GM12878 (cell line): Measurements from ENCODE around the gene CDKN2A. TPM values are rescaled to one million over a fixed set of nuclear protein-coding genes. Genes with fewer than 3 reads are reported as not detected.

Experiments used
- ATAC-seq: fragments of 200-7000 bp; cut with Tn5 transposase; 3 replicates; pipeline ENCODE4 v1.9.1; 2020; ENCODE audit warnings: mild to moderate bottlenecking, moderate library complexity
- BruUV-seq: library from RNA; stranded (reverse); fragments of 400-500 nt; replicated peaks from 2 replicates; lab custom pipeline; 2021; lab: Mats Ljungman, UMichigan
- CTCF ChIA-PET: fragments of 300-600 bp; sonication (Branson Sonifier 250); formaldehyde crosslinking; extraction: SDS; loops from one replicate; lab custom pipeline; 2021; ENCODE audit warnings: inconsistent platforms; lab: Yijun Ruan, JAX
- POLR2A ChIA-PET: fragments of 350-600 bp; formaldehyde crosslinking; extraction: SDS; loops from one replicate; lab custom pipeline; 2021; ENCODE audit warnings: inconsistent platforms; lab: Charles Lee
- RAD21 ChIA-PET: fragments of 300-600 bp; sonication (Branson Sonifier 250); formaldehyde crosslinking; loops from one replicate; lab custom pipeline; 2023; ENCODE audit warnings: antibody characterized with exemption; ENCODE audit not compliant: unreplicated experiment; lab: Charles Lee
- SMC1A ChIA-PET: fragments of 300-600 bp; sonication (Branson Sonifier 250); formaldehyde crosslinking; loops from one replicate; lab custom pipeline; 2023; ENCODE audit not compliant: unreplicated experiment, uncharacterized antibody; lab: Charles Lee
- DNase-seq: peaks from one replicate; pipeline ENCODE4 v3.0.0-alpha.2; 2011; ENCODE audit warnings: low read depth, low spot score
- FAIRE-seq: peaks from 3 replicates; lab custom pipeline; 2011; peaks lifted over from hg19 to GRCh38; lab: Jason Lieb, UNC
- H2AFZ ChIP-seq: 2 replicates; pipeline ENCODE4 v1.6.0; 2011; ENCODE audit warnings: low read depth, low read length, control low read depth; ENCODE audit not compliant: control insufficient read depth
- H3K27ac ChIP-seq: 2 replicates; pipeline ENCODE4 v1.5.1; 2011; ENCODE audit warnings: control low read depth; ENCODE audit not compliant: control insufficient read depth, insufficient read depth
- H3K27me3 ChIP-seq, 2 experiments: replicated peaks in 1 of 2; 2 replicates each; pipeline versions ENCODE4 v1.6.0 to v1.6.1; 2011; ENCODE audit warnings: low read length in 1 of 2; ENCODE audit not compliant: control insufficient read depth in 2 of 2, insufficient read depth in 2 of 2
- H3K36me3 ChIP-seq, 2 experiments: 2 replicates each; pipeline ENCODE4 v1.5.1; 2011; ENCODE audit warnings: low read length in 1 of 2; ENCODE audit not compliant: control insufficient read depth in 2 of 2, insufficient read depth in 2 of 2
- H3K4me1 ChIP-seq: 2 replicates; pipeline ENCODE4 v1.6.1; 2011; ENCODE audit warnings: mild to moderate bottlenecking, low read length, moderate library complexity, mixed read lengths; ENCODE audit not compliant: control insufficient read depth, insufficient read depth
- H3K4me2 ChIP-seq: 2 replicates; pipeline ENCODE4 v1.6.0; 2011; ENCODE audit warnings: control low read depth; ENCODE audit not compliant: control insufficient read depth, insufficient read depth
- H3K4me3 ChIP-seq: fragments of 200-600 bp; sonication (generic); 2 replicates; pipeline ENCODE4 v1.5.1; 2016
- H3K79me2 ChIP-seq: 2 replicates; pipeline ENCODE4 v1.6.0; 2011; ENCODE audit warnings: low read length; ENCODE audit not compliant: control insufficient read depth, insufficient read depth
- H3K9ac ChIP-seq: 2 replicates; pipeline ENCODE4 v1.8.0; 2011; ENCODE audit warnings: low read length, control low read depth, mixed read lengths; ENCODE audit not compliant: control insufficient read depth, insufficient read depth
- H3K9me3 ChIP-seq: replicated peaks from 3 replicates; pipeline ENCODE4 v1.5.1; 2011; ENCODE audit warnings: mild to moderate bottlenecking, low read length; ENCODE audit not compliant: control insufficient read depth, insufficient read depth
- H4K20me1 ChIP-seq: 2 replicates; pipeline ENCODE4 v1.6.0; 2011; ENCODE audit not compliant: control insufficient read depth, insufficient read depth
- CHD1 ChIP-seq: IDR thresholded peaks from 2 replicates; pipeline ENCODE4 v1.6.1; 2012; ENCODE audit warnings: low read depth, low read length, improper control_type of control experiment
- CREB1 ChIP-seq: IDR thresholded peaks from 2 replicates; pipeline ENCODE4 v1.6.1; 2012; ENCODE audit warnings: low read depth, mild to moderate bottlenecking, inconsistent platforms
- HDGF ChIP-seq: fragments of 450-650 bp; IDR thresholded peaks from 2 replicates; pipeline ENCODE4 v1.6.1; 2016; ENCODE audit warnings: antibody characterized with exemption
- MTA2 ChIP-seq: fragments of 450-650 bp; IDR thresholded peaks from 2 replicates; pipeline ENCODE4 v1.6.1; 2016; ENCODE audit warnings: low read depth, mild to moderate bottlenecking, moderate library complexity
- NFYA ChIP-seq: IDR thresholded peaks from 2 replicates; pipeline ENCODE4 v1.6.1; 2011; ENCODE audit warnings: low read depth, mild to moderate bottlenecking, low read length, improper control_type of control experiment, borderline replicate concordance
- PML ChIP-seq: IDR thresholded peaks from 2 replicates; pipeline ENCODE4 v1.6.1; 2012; ENCODE audit warnings: low read length, inconsistent platforms
- RAD51 ChIP-seq: fragments of 450-650 bp; IDR thresholded peaks from 2 replicates; pipeline ENCODE4 v1.6.1; 2016; ENCODE audit warnings: moderate library complexity, mild to moderate bottlenecking, inconsistent platforms
- SUZ12 ChIP-seq: fragments of 200-600 bp; sonication (generic); IDR thresholded peaks from one replicate; pipeline ENCODE4 v1.6.1; 2018; ENCODE audit warnings: antibody characterized with exemption, mild to moderate bottlenecking; ENCODE audit not compliant: unreplicated experiment
- TCF3 ChIP-seq: IDR thresholded peaks from 2 replicates; pipeline ENCODE4 v1.6.1; 2012; ENCODE audit warnings: low read depth, mild to moderate bottlenecking, low read length, borderline replicate concordance; ENCODE audit not compliant: insufficient read depth
- ZNF207 ChIP-seq: fragments of 450-650 bp; IDR thresholded peaks from 2 replicates; pipeline ENCODE4 v1.6.1; 2014; ENCODE audit warnings: antibody characterized with exemption, mild to moderate bottlenecking, borderline replicate concordance
- WGBS: methylation state at CpG from one replicate; pipeline ENCODE4 v1.1.6; 2016; ENCODE audit warnings: low lambda C conversion rate; ENCODE audit not compliant: insufficient replicate concordance, insufficient coverage; ENCODE audit errors: missing lambda C conversion rate; 5-methylcytosine and 5-hydroxymethylcytosine counted together
- in situ Hi-C: fragments of 300-500 bp; cut with MboI; formaldehyde crosslinking; loops from 9 replicates; pipeline ENCODE4 v1.14.3; 2018; ENCODE audit warnings: mixed read lengths
- intact Hi-C: fragments of 100-400 bp; cut with micrococcal nuclease; formaldehyde crosslinking; loops from one replicate; pipeline ENCODE4 v1.14.2; 2022; ENCODE audit not compliant: unreplicated experiment
- polyA plus RNA-seq, 11 experiments: library from polyadenylated mRNA; depleted of rRNA in 4 of 11; unstranded in 6 of 11; stranded (reverse) in 5 of 11; fragments of >200 nt; fragmentation: Nextera tagmentation in 4 of 11; fragmentation: Illumina TruSeq in 1 of 11; extraction: Ambion mirVana in 4 of 11; extraction: Trizol in 1 of 11; gene quantifications; 1 replicate in 1 of 11; 2 replicates in 10 of 11; pipeline versions ENCODE4 v1.2.1 to v1.2.3, GENCODE V29; 2011 to 2016; ENCODE audit warnings: inconsistent platforms in 2 of 11, missing spikeins in 2 of 11, low read depth in 1 of 11
- total RNA-seq, 4 experiments: library from RNA; depleted of rRNA in 3 of 4; stranded (reverse); fragments of >200 nt in 3 of 4; fragmentation: Illumina TruSeq in 1 of 4; extraction: Trizol in 1 of 4; gene quantifications; 2 replicates each; pipeline versions ENCODE4 v1.2.1 to v1.2.3, GENCODE V29; 2013 to 2021
- TF ChIP-seq, protein P1 (sequence below): fragments of 450-650 bp; IDR thresholded peaks from 2 replicates; pipeline ENCODE4 v1.6.1; 2016; ENCODE audit warnings: mild to moderate bottlenecking
- TF ChIP-seq, protein P2 (sequence below): fragments of 450-650 bp; conservative IDR thresholded peaks from 2 replicates; pipeline ENCODE4 v1.6.1; 2017; ENCODE audit warnings: mild to moderate bottlenecking, moderate library complexity

The CDKN2A gene
- total and polyA plus RNA-seq, 10 of the 15 experiments (the other 5 are each of a cell fraction or from before 2014, with no cell fraction given), result 0.84 to 41.2 (median 18.4) TPM

DNA sequence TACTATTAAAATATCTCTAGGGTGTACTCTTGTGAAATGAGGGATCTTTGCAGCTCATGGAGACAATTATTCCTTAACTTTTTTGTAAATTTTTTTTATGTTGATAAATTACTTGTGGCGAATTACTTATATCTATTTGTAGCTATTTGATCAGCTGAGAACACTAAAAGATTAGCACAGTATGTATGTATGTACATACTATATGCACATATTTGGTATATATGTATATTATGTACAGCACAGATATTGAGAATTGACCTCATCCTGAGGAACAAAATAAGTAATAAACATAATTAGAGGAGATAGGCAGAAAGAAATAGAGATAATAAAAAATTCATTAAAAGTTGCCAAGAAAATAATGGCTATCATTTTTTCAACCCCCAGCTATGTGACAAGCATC is 11.8 kb downstream of the CDKN2A start:
- Histone ChIP-seq H3K27ac (no peak overlapping the region), H3K4me1 (no peaks in the 10 kb centered on the region), H3K4me2 (no peak overlapping the region), H3K79me2 (no peaks in the 10 kb centered on the region), H4K20me1 (no peaks in the 10 kb centered on the region; the same call in 1 of the 2 replicates), H3K9ac (no peak overlapping the region), H3K9me3 (no peaks in the 10 kb centered on the region), H3K4me3 (no peak overlapping the region), H2AFZ (no peak overlapping the region), H3K36me3 (no peaks in the 10 kb centered on the region), H3K27me3 (0 out of 4 replicates have a peak, but pooled peaks cover 0 to 3% of the 10 kb centered on the region in 2 experiments)
- BruUV-seq, result no TSS peak
- intact Hi-C loops (no loop called here), in situ Hi-C loops (no loop called here)
- ChIA-PET POLR2A (interaction anchor here (1.1 kb wide), 1 partner anchor 10 kb away, joined by 4 read pairs; no protein-coding TSS in a partner anchor), SMC1A (interaction anchor here (1.2 to 1.7 kb wide), 2 partner anchors 24 to 27 kb away, joined by 4 read pairs; partner anchors contain the start of gene CDKN2B), CTCF (interaction anchor here (1.1 to 4.9 kb wide), 3 partner anchors 21 to 169 kb away, joined by 3 to 30 read pairs (median 3); partner anchors contain the start of gene CDKN2B), RAD21 (no interaction called here)
- TF ChIP-seq, protein P1, sequence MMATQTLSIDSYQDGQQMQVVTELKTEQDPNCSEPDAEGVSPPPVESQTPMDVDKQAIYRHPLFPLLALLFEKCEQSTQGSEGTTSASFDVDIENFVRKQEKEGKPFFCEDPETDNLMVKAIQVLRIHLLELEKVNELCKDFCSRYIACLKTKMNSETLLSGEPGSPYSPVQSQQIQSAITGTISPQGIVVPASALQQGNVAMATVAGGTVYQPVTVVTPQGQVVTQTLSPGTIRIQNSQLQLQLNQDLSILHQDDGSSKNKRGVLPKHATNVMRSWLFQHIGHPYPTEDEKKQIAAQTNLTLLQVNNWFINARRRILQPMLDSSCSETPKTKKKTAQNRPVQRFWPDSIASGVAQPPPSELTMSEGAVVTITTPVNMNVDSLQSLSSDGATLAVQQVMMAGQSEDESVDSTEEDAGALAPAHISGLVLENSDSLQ, result no peak
- TF ChIP-seq NFYA (no peak), TCF3 (no peak), CHD1 (no peak), MTA2 (no peak), RAD51 (no peak), HDGF (no peak), ZNF207 (no peak), SUZ12 (no peak), CREB1 (no peak), PML (no peak)
- TF ChIP-seq, protein P2, sequence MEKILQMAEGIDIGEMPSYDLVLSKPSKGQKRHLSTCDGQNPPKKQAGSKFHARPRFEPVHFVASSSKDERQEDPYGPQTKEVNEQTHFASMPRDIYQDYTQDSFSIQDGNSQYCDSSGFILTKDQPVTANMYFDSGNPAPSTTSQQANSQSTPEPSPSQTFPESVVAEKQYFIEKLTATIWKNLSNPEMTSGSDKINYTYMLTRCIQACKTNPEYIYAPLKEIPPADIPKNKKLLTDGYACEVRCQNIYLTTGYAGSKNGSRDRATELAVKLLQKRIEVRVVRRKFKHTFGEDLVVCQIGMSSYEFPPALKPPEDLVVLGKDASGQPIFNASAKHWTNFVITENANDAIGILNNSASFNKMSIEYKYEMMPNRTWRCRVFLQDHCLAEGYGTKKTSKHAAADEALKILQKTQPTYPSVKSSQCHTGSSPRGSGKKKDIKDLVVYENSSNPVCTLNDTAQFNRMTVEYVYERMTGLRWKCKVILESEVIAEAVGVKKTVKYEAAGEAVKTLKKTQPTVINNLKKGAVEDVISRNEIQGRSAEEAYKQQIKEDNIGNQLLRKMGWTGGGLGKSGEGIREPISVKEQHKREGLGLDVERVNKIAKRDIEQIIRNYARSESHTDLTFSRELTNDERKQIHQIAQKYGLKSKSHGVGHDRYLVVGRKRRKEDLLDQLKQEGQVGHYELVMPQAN, result no peak
- FAIRE-seq (no peak), DNase-seq (no peak), ATAC-seq (no peak)
- 96% methylated on average over 1 of the region's 1 CpG for WGBS
